Testis (tissue), 2 donors: ENCODE data around the gene AATF.

ENCODE experiments used
- CTCF ChIP-seq, 3 experiments: fragments of 450-650 bp in 2 of 3; fragments of 200-600 bp in 1 of 3; sonication (generic) in 1 of 3; IDR thresholded peaks; one replicate each; pipeline ENCODE4 v1.5.1; 2016 to 2019; ENCODE audit warnings: antibody characterized with exemption in 3 of 3, mild to moderate bottlenecking in 2 of 3, moderate library complexity in 1 of 3
- POLR2A ChIP-seq: fragments of 450-650 bp; IDR thresholded peaks from one replicate; pipeline ENCODE4 v1.6.1; 2017; ENCODE audit warnings: antibody characterized with exemption, mild to moderate bottlenecking, moderate library complexity

DNA sequence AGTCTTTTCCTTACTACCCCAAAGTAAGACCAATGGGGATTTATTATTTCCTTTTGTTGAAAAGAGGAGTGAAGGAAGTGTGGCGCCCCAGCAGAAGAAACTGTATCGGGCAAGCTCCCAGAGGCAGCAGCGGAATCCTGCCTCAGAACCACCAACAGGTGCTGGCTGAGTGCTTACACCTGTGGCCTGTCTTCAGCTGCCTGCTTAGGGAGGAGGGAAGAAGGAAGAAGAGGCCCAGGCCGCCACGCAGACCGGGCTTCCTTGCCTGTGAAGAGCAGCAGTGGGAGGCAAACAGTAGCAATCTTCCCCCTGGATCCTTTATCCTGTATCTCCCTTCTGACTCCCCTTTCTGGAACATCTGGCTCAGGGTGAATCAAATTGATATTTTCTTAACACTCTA is 134.7 kb downstream of the AATF start:
- TF ChIP-seq CTCF (IDR thresholded peaks at IDR 0.05): no peak
- no peak for TF ChIP-seq POLR2A
